OCI-LY3 (cell line): ENCODE measurements around the gene VIP.

Experiments
- H2AFZ ChIP-seq: fragments of 200-600, 300-600 bp; shearing (Covaris generic); 2 replicates; pipeline ENCODE4 v1.6.0; 2014; ENCODE audit warnings: antibody characterized with exemption, low read depth, low read length
- H3K27ac ChIP-seq: fragments of 200-600, 300-600 bp; sonication (generic); 2 replicates; pipeline ENCODE4 v1.5.1; 2014; ENCODE audit warnings: mild to moderate bottlenecking, low read length, moderate library complexity, mixed read lengths
- H3K27me3 ChIP-seq: fragments of 200-600, 300-600 bp; sonication (generic); 2 replicates; pipeline ENCODE4 v1.6.1; 2014; ENCODE audit warnings: low read depth, low read length, mixed read lengths
- H3K36me3 ChIP-seq: fragments of 200-600, 300-600 bp; sonication (generic); replicated peaks from 2 replicates; pipeline ENCODE3; 2014; ENCODE audit warnings: low read depth, low read length, mixed read lengths
- H3K4me1 ChIP-seq: fragments of 300-600, 200-600 bp; sonication (generic); 2 replicates; pipeline ENCODE4 v1.6.1; 2014; ENCODE audit warnings: low read length, mixed read lengths
- H3K4me2 ChIP-seq: fragments of 200-600, 300-600 bp; sonication (generic); 2 replicates; pipeline ENCODE4 v1.6.1; 2014; ENCODE audit warnings: low read length, mixed read lengths
- H3K4me3 ChIP-seq: fragments of 300-600, 200-600 bp; sonication (generic); 2 replicates; pipeline ENCODE4 v1.5.1; 2014; ENCODE audit warnings: antibody characterized with exemption, mild to moderate bottlenecking, low read length, moderate library complexity
- H3K79me2 ChIP-seq: fragments of 300-600, 200-600 bp; shearing (Covaris generic); 2 replicates; pipeline ENCODE4 v1.6.1; 2014; ENCODE audit warnings: mild to moderate bottlenecking, low read length, mixed read lengths
- H3K9ac ChIP-seq: fragments of 300-600, 200-600 bp; shearing (Covaris generic); 2 replicates; pipeline ENCODE4 v1.6.0; 2014; ENCODE audit warnings: mild to moderate bottlenecking, low read length, moderate library complexity
- H3K9me3 ChIP-seq: fragments of 200-600, 300-600 bp; shearing (Covaris generic); 2 replicates; pipeline ENCODE4 v1.6.1; 2014; ENCODE audit warnings: low read length, mixed read lengths; ENCODE audit not compliant: insufficient read depth
- H4K20me1 ChIP-seq: fragments of 200-600, 300-600 bp; sonication (generic); 2 replicates; pipeline ENCODE4 v1.6.1; 2016; ENCODE audit warnings: low read length, mixed read lengths; ENCODE audit not compliant: insufficient read depth
- CTCF ChIP-seq: fragments of 200-600, 300-600 bp; sonication (generic); IDR thresholded peaks from 2 replicates; pipeline ENCODE4 v1.5.1; 2014; ENCODE audit warnings: antibody characterized with exemption, low read length, low read depth
- EZH2phosphoT487 ChIP-seq: fragments of 200-600 bp; shearing (Covaris generic); IDR thresholded peaks from 2 replicates; pipeline ENCODE4 v1.6.1; 2018; ENCODE audit warnings: antibody characterized with exemption, mixed run types, low read depth

Gene VIP

GRCh38 chr6:152723398-152723797, 27.2 kb upstream of the VIP start:
- Histone ChIP-seq H3K36me3 (no peaks in the 10 kb centered on the region), H3K27me3 (no peaks in the 10 kb centered on the region), H4K20me1 (no peaks in the 10 kb centered on the region), H3K9ac (no peak overlapping the region), H3K79me2 (no peaks in the 10 kb centered on the region), H3K4me2 (no peak overlapping the region), H3K9me3 (no peaks in the 10 kb centered on the region), H3K27ac (no peak overlapping the region), H3K4me1 (no peaks in the 10 kb centered on the region), H3K4me3 (no peak overlapping the region), H2AFZ (no peak overlapping the region)
- TF ChIP-seq EZH2phosphoT487 (no peak), CTCF (no peak)

GRCh38 chr6:152726313-152726712, 24.3 kb upstream of the VIP start:
- H3K4me1 ChIP-seq, result no peaks in the 10 kb centered on the region
- H3K27ac ChIP-seq, result no peak overlapping the region
- TF ChIP-seq CTCF, result no peak
- no peak for TF ChIP-seq EZH2phosphoT487

GRCh38 chr6:152727507-152727906, 23.1 kb upstream of the VIP start:
- no peak overlapping the region for H2AFZ ChIP-seq
- H3K36me3 ChIP-seq, result no peaks in the 10 kb centered on the region

More at GRCh38 chr6:152726313-152726712, 24.3 kb upstream of the VIP start:
- Histone ChIP-seq H3K4me3 (no peak overlapping the region), H3K27me3 (no peaks in the 10 kb centered on the region), H4K20me1 (no peaks in the 10 kb centered on the region), H3K9me3 (no peaks in the 10 kb centered on the region), H2AFZ (no peak overlapping the region), H3K36me3 (no peaks in the 10 kb centered on the region), H3K79me2 (no peaks in the 10 kb centered on the region), H3K4me2 (no peak overlapping the region), H3K9ac (no peak overlapping the region)

GRCh38 chr6:152734630-152735029, 16.0 kb upstream of the VIP start:
- Histone ChIP-seq H3K4me2 (no peak overlapping the region), H3K27ac (no peak overlapping the region), H3K4me1 (no peaks in the 10 kb centered on the region), H3K9ac (no peak overlapping the region), H3K4me3 (no peak overlapping the region), H3K79me2 (no peaks in the 10 kb centered on the region), H3K27me3 (no peaks in the 10 kb centered on the region), H2AFZ (no peak overlapping the region), H3K9me3 (no peaks in the 10 kb centered on the region), H4K20me1 (no peaks in the 10 kb centered on the region), H3K36me3 (no peaks in the 10 kb centered on the region)
- TF ChIP-seq CTCF, result no peak
- TF ChIP-seq EZH2phosphoT487, result no peak

More at GRCh38 chr6:152727507-152727906, 23.1 kb upstream of the VIP start:
- Histone ChIP-seq H3K9ac (no peak overlapping the region), H3K79me2 (no peaks in the 10 kb centered on the region), H3K4me2 (no peak overlapping the region), H3K4me1 (no peaks in the 10 kb centered on the region), H3K4me3 (no peak overlapping the region), H3K27ac (no peak overlapping the region), H4K20me1 (no peaks in the 10 kb centered on the region), H3K9me3 (no peaks in the 10 kb centered on the region), H3K27me3 (no peaks in the 10 kb centered on the region)
- TF ChIP-seq CTCF, result no peak
- TF ChIP-seq EZH2phosphoT487, result no peak
